Endodermal cell (in vitro differentiated cells): ENCODE data around the gene DLG2. TPM values are rescaled to one million over a fixed set of nuclear protein-coding genes. Genes with fewer than 3 reads are reported as not detected.

Source experiments
- DNase-seq: peaks from one replicate; pipeline ENCODE4 v3.0.0-alpha.2; 2017
- H3K27ac ChIP-seq: 2 replicates; pipeline ENCODE4 v1.5.1; 2013; ENCODE audit warnings: mild to moderate bottlenecking, low read depth, low read length, moderate library complexity
- H3K27me3 ChIP-seq: 2 replicates; pipeline ENCODE4 v1.6.1; 2013; ENCODE audit warnings: mild to moderate bottlenecking, low read length, moderate library complexity; ENCODE audit not compliant: insufficient read depth, control insufficient read depth, poor library complexity, severe bottlenecking
- H3K36me3 ChIP-seq: 2 replicates; pipeline ENCODE4 v1.7.0; 2013; ENCODE audit warnings: mild to moderate bottlenecking, low read length, moderate library complexity; ENCODE audit not compliant: control insufficient read depth, insufficient read depth
- H3K4me1 ChIP-seq: one replicate; pipeline ENCODE4 v1.7.0; 2013; ENCODE audit warnings: low read length; ENCODE audit not compliant: control insufficient read depth, insufficient read depth
- H3K4me3 ChIP-seq: 2 replicates; pipeline ENCODE4 v1.5.1; 2013; ENCODE audit warnings: mild to moderate bottlenecking, low read length, moderate library complexity
- H3K9ac ChIP-seq: 2 replicates; pipeline ENCODE4 v1.6.1; 2013; ENCODE audit warnings: mild to moderate bottlenecking, low read length, moderate library complexity; ENCODE audit not compliant: poor library complexity, severe bottlenecking; ENCODE audit errors: extremely low read depth
- H3K9me3 ChIP-seq: 2 replicates; pipeline ENCODE4 v1.6.1; 2013; ENCODE audit warnings: mild to moderate bottlenecking, low read length, moderate library complexity; ENCODE audit not compliant: control insufficient read depth
- H3K27ac Mint-ChIP-seq: 2 replicates; pipeline ENCODE4 v1.8.0; 2020; ENCODE audit warnings: mixed read lengths
- H3K27me3 Mint-ChIP-seq: 2 replicates; pipeline ENCODE4 v1.8.0; 2021; ENCODE audit warnings: mild to moderate bottlenecking, mixed read lengths; ENCODE audit not compliant: insufficient read depth
- H3K36me3 Mint-ChIP-seq: 2 replicates; pipeline ENCODE4 v1.8.0; 2020; ENCODE audit warnings: low read depth, mixed read lengths
- H3K4me1 Mint-ChIP-seq: 2 replicates; pipeline ENCODE4 v1.8.0; 2020; ENCODE audit warnings: mixed read lengths
- H3K4me3 Mint-ChIP-seq: 2 replicates; pipeline ENCODE4 v1.8.0; 2020; ENCODE audit warnings: mild to moderate bottlenecking, moderate library complexity, mixed read lengths
- H3K9me3 Mint-ChIP-seq: 2 replicates; pipeline ENCODE4 v1.8.0; 2020; ENCODE audit warnings: mild to moderate bottlenecking, mixed read lengths
- WGBS, 2 experiments: methylation state at CpG; one replicate each; pipeline versions ENCODE4 v1.1.5 to v1.1.7; 2013; ENCODE audit warnings: missing lambda C conversion rate in 2 of 2, mixed read lengths in 1 of 2; ENCODE audit not compliant: insufficient coverage in 1 of 2, insufficient read length in 1 of 2; 5-methylcytosine and 5-hydroxymethylcytosine counted together
- total RNA-seq, 2 donors: library from RNA; stranded (reverse); fragmentation: NEBNext Ultra II Directional in 1 of 2; extraction: Animal tissue kit (Norgen Biotek cat#: 25700) in 1 of 2; gene quantifications; 2 replicates in 1 of 2; 3 replicates in 1 of 2; pipeline ENCODE4 v1.2.1, GENCODE V29; 2021
- TF ChIP-seq, protein P1 (sequence below): fragments of 200-600 bp; sonication (generic); conservative IDR thresholded peaks from 2 replicates; pipeline ENCODE4 v1.5.0; 2021; ENCODE audit warnings: antibody characterized with exemption, mild to moderate bottlenecking

DLG2 gene
- total RNA-seq, 2 donors from 2014 or later: 9.6 to 10.6 TPM

DNA sequence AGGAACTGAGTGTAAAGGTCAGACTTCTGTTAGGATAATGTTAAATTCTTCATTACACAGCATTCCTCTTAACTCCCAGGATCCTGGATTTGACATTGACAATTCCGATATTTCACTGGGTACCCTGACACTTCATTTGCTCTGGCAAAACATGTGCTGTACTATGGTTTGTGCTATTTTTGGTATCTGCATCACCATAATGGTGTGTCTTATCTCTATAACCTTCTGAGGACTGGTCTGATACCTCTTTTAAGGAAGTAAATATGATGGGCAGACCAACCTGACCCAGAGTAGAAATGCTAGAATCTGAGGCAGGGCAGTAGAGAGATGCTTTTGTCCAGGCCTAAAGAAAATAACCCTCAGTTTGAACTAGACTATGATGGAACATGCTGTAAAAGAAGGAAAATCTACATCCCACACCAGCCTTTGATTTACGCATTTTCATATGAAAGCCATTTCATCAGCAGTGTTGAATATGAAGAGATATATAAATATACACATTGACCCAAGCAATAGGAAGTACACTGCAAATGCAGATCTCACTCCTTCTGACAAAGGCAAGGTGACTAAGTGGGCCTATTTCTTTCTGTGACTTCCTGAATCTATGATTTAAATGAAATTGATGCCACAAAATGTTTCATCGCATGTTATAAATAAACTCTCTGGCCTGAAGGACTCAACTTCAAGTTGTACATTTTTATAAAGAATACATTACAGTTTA is 966.7 kb downstream of the DLG2 start:
- no peaks in the 10 kb centered on the region for H3K27me3 ChIP-seq
- TF ChIP-seq, protein P1, sequence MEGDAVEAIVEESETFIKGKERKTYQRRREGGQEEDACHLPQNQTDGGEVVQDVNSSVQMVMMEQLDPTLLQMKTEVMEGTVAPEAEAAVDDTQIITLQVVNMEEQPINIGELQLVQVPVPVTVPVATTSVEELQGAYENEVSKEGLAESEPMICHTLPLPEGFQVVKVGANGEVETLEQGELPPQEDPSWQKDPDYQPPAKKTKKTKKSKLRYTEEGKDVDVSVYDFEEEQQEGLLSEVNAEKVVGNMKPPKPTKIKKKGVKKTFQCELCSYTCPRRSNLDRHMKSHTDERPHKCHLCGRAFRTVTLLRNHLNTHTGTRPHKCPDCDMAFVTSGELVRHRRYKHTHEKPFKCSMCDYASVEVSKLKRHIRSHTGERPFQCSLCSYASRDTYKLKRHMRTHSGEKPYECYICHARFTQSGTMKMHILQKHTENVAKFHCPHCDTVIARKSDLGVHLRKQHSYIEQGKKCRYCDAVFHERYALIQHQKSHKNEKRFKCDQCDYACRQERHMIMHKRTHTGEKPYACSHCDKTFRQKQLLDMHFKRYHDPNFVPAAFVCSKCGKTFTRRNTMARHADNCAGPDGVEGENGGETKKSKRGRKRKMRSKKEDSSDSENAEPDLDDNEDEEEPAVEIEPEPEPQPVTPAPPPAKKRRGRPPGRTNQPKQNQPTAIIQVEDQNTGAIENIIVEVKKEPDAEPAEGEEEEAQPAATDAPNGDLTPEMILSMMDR: no peak
- DNase-seq: no peak

DNA sequence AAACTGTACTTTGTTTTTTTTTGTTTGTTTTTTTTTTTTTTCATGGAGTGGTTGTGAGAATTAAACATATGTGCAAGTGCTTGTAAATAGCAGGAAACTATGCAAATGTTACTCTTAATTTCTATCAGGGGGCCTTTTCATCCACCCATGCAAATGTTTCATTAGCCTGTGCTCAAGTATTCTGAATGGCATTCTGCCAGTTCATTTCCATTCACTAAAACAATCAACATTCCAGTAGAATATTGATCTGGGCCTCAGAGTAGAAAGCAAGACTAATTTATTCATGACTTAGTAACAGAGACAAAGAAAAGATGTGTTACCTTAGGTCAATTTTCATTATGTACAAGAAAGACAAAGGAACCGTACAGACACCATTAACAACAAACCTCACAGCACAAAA is 971.4 kb downstream of the DLG2 start:
- Mint-ChIP-seq H3K36me3 (peaks cover 3% of the 10 kb centered on the region), H3K9me3 (peaks cover 18% of the 10 kb centered on the region), H3K27me3 (no peaks in the 10 kb centered on the region), H3K4me1 (peaks cover 5% of the 10 kb centered on the region), H3K27ac (no peak overlapping the region), H3K4me3 (no peak overlapping the region)
- Histone ChIP-seq H3K9ac (no peak overlapping the region), H3K36me3 (no peaks in the 10 kb centered on the region), H3K4me3 (no peak overlapping the region), H3K27me3 (no peaks in the 10 kb centered on the region), H3K4me1 (no peaks in the 10 kb centered on the region), H3K27ac (no peak overlapping the region), H3K9me3 (peaks cover 8% of the 10 kb centered on the region)
- TF ChIP-seq, protein P1: no peak
- WGBS, 2 experiments: 100% methylated on average over 1 of the region's 1 CpG; no CpG with 5 or more reads in 1 of the 2 experiments
- no peak for DNase-seq

More for the DNA sequence above, 966.7 kb downstream of the DLG2 start:
- no peaks in the 10 kb centered on the region for H3K36me3 ChIP-seq
- Mint-ChIP-seq H3K36me3 (peaks cover 3% of the 10 kb centered on the region), H3K4me1 (peaks cover 1% of the 10 kb centered on the region), H3K27me3 (no peaks in the 10 kb centered on the region), H3K27ac (no peak overlapping the region), H3K4me3 (no peak overlapping the region), H3K9me3 (peaks cover 18% of the 10 kb centered on the region)
- 96% methylated on average over 2 of the region's 3 CpGs; no CpG with 5 or more reads in 1 of the 2 experiments for WGBS, 2 experiments
- H3K4me1 ChIP-seq: no peaks in the 10 kb centered on the region
- H3K9me3 ChIP-seq: peaks cover 8% of the 10 kb centered on the region
- H3K4me3 ChIP-seq: no peak overlapping the region
- H3K9ac ChIP-seq: no peak overlapping the region
- no peak overlapping the region for H3K27ac ChIP-seq

DNA sequence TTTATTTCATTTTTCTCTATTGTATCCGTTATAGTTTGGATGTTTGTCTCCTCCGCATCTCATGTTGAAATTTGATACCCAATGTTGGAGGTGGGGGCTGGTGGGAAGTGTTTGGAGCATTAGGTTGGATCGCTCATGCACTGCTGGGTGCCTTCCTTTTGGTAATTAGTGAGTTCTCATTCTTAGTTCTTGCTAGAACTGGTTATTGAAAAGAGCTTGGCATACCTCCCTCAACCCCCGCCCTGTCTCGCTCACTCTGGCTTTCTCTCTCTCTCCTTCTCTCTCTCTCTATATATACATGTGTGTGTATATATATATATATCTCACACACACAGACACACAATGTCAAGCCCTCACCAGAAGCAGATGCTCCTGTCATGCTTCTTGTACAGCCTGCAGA is 978.7 kb downstream of the DLG2 start:
- H3K27ac ChIP-seq: no peak overlapping the region
- peaks cover 6% of the 10 kb centered on the region for H3K4me1 ChIP-seq
- H3K9ac ChIP-seq: no peak overlapping the region
- Mint-ChIP-seq H3K4me1 (peaks cover 33% of the 10 kb centered on the region), H3K27ac (no peak overlapping the region), H3K36me3 (no peaks in the 10 kb centered on the region), H3K9me3 (no peaks in the 10 kb centered on the region), H3K27me3 (no peaks in the 10 kb centered on the region), H3K4me3 (no peak overlapping the region)
- no peaks in the 10 kb centered on the region for H3K9me3 ChIP-seq
- DNase-seq: peak; percentile 72
- TF ChIP-seq, protein P1: no peak
- H3K36me3 ChIP-seq: no peaks in the 10 kb centered on the region
- H3K27me3 ChIP-seq: no peaks in the 10 kb centered on the region
- H3K4me3 ChIP-seq: no peak overlapping the region
- 20 to 42% methylated on average over 1 to 3 of the region's 5 CpGs for WGBS, 2 experiments
